Esophagus muscularis mucosa (tissue), 4 donors: Measurements from ENCODE around the gene ADAMTS19. TPM values are rescaled to one million over a fixed set of nuclear protein-coding genes. Genes with fewer than 3 reads are reported as not detected.
"Not testable (repeated sequence)": the region's sequence is repeated elsewhere in the genome, so short reads cannot be mapped to it uniquely, and the experiment has no call there.

Source experiments
- DNase-seq: peaks from one replicate; pipeline ENCODE4 v3.0.0-alpha.2; 2017; ENCODE audit errors: extremely low spot score
- H3K27ac ChIP-seq, 4 donors: fragments of 200-600 bp; sonication (generic); replicated peaks in 1 of 4; 1 replicate in 3 of 4; 2 replicates in 1 of 4; pipeline ENCODE4 v1.5.1; 2016 to 2019; ENCODE audit warnings: mild to moderate bottlenecking in 1 of 4
- H3K27me3 ChIP-seq, 4 donors: fragments of 200-600 bp; sonication (generic); one replicate each; pipeline versions ENCODE4 v1.5.1 to v1.6.0; 2016 to 2019
- H3K36me3 ChIP-seq, 4 donors: fragments of 200-600 bp; sonication (generic); one replicate each; pipeline ENCODE4 v1.5.1; 2016 to 2019
- H3K4me1 ChIP-seq, 4 donors: fragments of 200-600 bp; sonication (generic); one replicate each; pipeline ENCODE4 v1.5.1; 2016 to 2019
- H3K4me3 ChIP-seq, 4 donors: fragments of 200-600 bp; sonication (generic); 1 replicate in 2 of 4; 2 replicates in 2 of 4; pipeline ENCODE4 v1.5.1; 2016 to 2019; ENCODE audit warnings: mild to moderate bottlenecking in 4 of 4, moderate library complexity in 1 of 4
- H3K9me3 ChIP-seq, 4 donors: fragments of 200-600 bp; sonication (generic); 1 replicate in 3 of 4; 2 replicates in 1 of 4; pipeline ENCODE4 v1.5.1; 2016 to 2019
- CTCF ChIP-seq, 3 experiments: fragments of 200-600 bp in 2 of 3; fragments of 450-650 bp in 1 of 3; sonication (generic) in 2 of 3; IDR thresholded peaks; one replicate each; pipeline ENCODE4 v1.5.1; 2017 to 2019; ENCODE audit warnings: antibody characterized with exemption in 3 of 3, mild to moderate bottlenecking in 2 of 3, moderate library complexity in 1 of 3
- EP300 ChIP-seq: sonication (generic); formaldehyde crosslinking; IDR thresholded peaks from one replicate; pipeline ENCODE4 v1.6.1; 2017; ENCODE audit warnings: antibody characterized with exemption
- POLR2A ChIP-seq: fragments of 450-650 bp; IDR thresholded peaks from one replicate; pipeline ENCODE4 v1.6.1; 2017; ENCODE audit warnings: antibody characterized with exemption, moderate library complexity, mild to moderate bottlenecking, low read depth
- POLR2AphosphoS5 ChIP-seq, 2 donors: sonication (generic); formaldehyde crosslinking; IDR thresholded peaks; one replicate each; pipeline ENCODE4 v1.6.1; 2017; ENCODE audit warnings: antibody characterized with exemption in 2 of 2
- WGBS: methylation state at CpG from one replicate; pipeline ENCODE4 v1.1.5; 2018; 5-methylcytosine and 5-hydroxymethylcytosine counted together
- intact Hi-C: fragments of 100-400 bp; cut with DNase I; formaldehyde crosslinking; loops from one replicate; pipeline ENCODE4 v1.15.1; 2023
- total RNA-seq, 4 donors: library from RNA; depleted of rRNA; stranded (reverse); fragments of >200 nt; gene quantifications; one replicate each; pipeline versions ENCODE4 v1.1.0 to v1.2.1, GENCODE V29; 2016

ADAMTS19 gene
- total RNA-seq, 4 donors from 2014 or later, result 8.5 to 23.4 (median 10.9) TPM

GRCh38 chr5:129630101-129630500 is 170.0 kb downstream of the ADAMTS19 start:
- Histone ChIP-seq H3K27me3 (no peaks in the 10 kb centered on the region), H3K27ac (no peak overlapping the region), H3K4me1 (no peaks in the 10 kb centered on the region), H3K9me3 (peaks cover 0 to 9% (median 7%) of the 10 kb centered on the region in 4 donors), H3K4me3 (no peak overlapping the region), H3K36me3 (no peaks in the 10 kb centered on the region)
- WGBS, result 81% methylated on average over 2 of the region's 2 CpGs
- intact Hi-C loops, result no loop called here
- no peak for DNase-seq
- TF ChIP-seq POLR2A, result no peak
- no peak for TF ChIP-seq POLR2AphosphoS5 (IDR thresholded peaks at IDR 0.05)
- TF ChIP-seq CTCF (IDR thresholded peaks at IDR 0.05), result no peak
- no peak for TF ChIP-seq EP300

DNA sequence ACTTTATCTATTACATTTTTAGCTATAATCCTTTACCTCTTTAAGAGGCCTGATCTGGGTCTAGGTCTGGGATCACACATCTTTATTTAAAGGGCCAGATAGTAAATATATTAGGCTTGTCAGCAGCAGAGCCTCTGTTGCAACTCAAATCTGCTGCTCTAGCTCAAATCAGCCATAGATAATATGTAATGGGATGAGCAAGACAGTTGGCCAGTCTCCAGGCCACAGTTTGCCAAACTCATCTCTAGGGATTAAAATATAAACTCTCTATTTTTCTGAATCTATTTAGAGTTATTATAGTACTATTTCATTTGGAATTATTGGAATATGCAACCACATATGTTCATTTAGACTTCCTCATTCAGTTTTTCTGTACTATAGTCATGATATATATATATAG is 171.9 kb downstream of the ADAMTS19 start:
- Histone ChIP-seq H3K4me3 (no peak overlapping the region), H3K36me3 (no peaks in the 10 kb centered on the region), H3K4me1 (no peaks in the 10 kb centered on the region), H3K27me3 (no peaks in the 10 kb centered on the region), H3K9me3 (peaks cover 0 to 9% (median 7%) of the 10 kb centered on the region in 4 donors), H3K27ac (no peak overlapping the region)
- DNase-seq, result no peak
- intact Hi-C loops, result no loop called here
- TF ChIP-seq POLR2A (no peak), CTCF (IDR thresholded peaks at IDR 0.05) (no peak), POLR2AphosphoS5 (IDR thresholded peaks at IDR 0.05) (no peak), EP300 (no peak)

GRCh38 chr5:129637501-129637900 is 177.4 kb downstream of the ADAMTS19 start:
- DNase-seq, H3K4me1 ChIP-seq, H3K36me3 ChIP-seq, H3K27me3 ChIP-seq, intact Hi-C loops, H3K9me3 ChIP-seq, H3K4me3 ChIP-seq, H3K27ac ChIP-seq: not testable (repeated sequence)
- 92% methylated on average over 11 of the region's 11 CpGs for WGBS

GRCh38 chr5:129639331-129639730 is 179.2 kb downstream of the ADAMTS19 start:
- DNase-seq, result no peak
- no peaks in the 10 kb centered on the region for H3K27me3 ChIP-seq
- no peaks in the 10 kb centered on the region for H3K36me3 ChIP-seq
- H3K27ac ChIP-seq, result no peak overlapping the region
- no peak for TF ChIP-seq POLR2AphosphoS5 (IDR thresholded peaks at IDR 0.05)
- no peak for TF ChIP-seq EP300
- TF ChIP-seq POLR2A, result no peak
- TF ChIP-seq CTCF (IDR thresholded peaks at IDR 0.05), result no peak
- no peaks in the 10 kb centered on the region for H3K4me1 ChIP-seq
- H3K9me3 ChIP-seq, result no peaks in the 10 kb centered on the region
- 81% methylated on average over 4 of the region's 4 CpGs for WGBS
- no peak overlapping the region for H3K4me3 ChIP-seq
- intact Hi-C loops, result no loop called here

DNA sequence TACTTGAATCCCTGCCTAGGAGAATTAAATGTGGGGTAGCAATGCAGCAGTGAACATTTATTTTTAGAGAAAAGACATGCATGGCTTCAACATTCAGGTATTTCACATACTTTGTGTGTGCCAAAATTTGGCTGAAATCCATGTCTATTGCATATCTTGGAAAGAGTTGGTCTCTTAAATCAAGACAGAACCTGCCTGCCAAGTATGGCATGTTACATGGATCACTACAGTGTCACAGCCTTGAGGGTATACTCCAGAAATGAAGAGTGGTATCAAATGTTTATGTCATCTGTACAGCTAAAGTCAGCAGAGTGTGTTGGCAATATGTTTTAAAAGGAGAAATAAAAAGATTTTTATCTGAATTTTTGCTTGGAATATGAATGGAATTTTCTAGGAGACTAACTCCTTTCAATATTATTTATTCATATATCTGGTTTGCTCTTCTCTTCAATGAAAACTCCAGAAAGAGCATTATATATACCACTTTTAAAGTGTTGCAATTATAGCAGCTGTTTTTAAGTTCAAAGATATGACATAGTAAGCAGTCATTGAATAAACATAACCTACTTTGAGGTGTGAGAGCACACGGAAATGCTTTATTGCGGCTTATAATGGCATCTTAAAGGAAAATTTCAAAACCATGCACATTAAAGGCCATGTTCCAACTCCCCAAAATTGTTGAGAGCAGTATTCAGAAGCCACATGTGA is 192.4 kb downstream of the ADAMTS19 start:
- intact Hi-C loops, result no loop called here
- DNase-seq, result no peak
- Histone ChIP-seq H3K4me3 (no peak overlapping the region), H3K27ac (no peak overlapping the region), H3K9me3 (no peaks in the 10 kb centered on the region), H3K27me3 (no peaks in the 10 kb centered on the region), H3K36me3 (no peaks in the 10 kb centered on the region), H3K4me1 (peaks cover 0 to 15% (median 12%) of the 10 kb centered on the region in 4 donors)
- TF ChIP-seq CTCF (IDR thresholded peaks at IDR 0.05) (no peak), POLR2AphosphoS5 (IDR thresholded peaks at IDR 0.05) (no peak), EP300 (no peak), POLR2A (no peak)
- 61% methylated on average over 2 of the region's 2 CpGs for WGBS
